Measurements from ENCODE around the gene LIM2.
"Not testable (repeated sequence)": the region's sequence is repeated elsewhere in the genome, so short reads cannot be mapped to it uniquely, and the experiment has no call there.

GRCh38 chr19:51399936-51400335, 12.2 kb upstream of the LIM2 start:
- TF ChIP-seq CTCF (conservative IDR thresholded peaks at IDR 0.05); EZH2 (IDR thresholded peaks at IDR 0.05; ENCODE audit: low read depth): not testable (repeated sequence)

Measured in PC-9 (cell line).